Activated naive CD4-positive, alpha-beta T cell treated with anti-CD3 and anti-CD28 coated beads, Interleukin-2, amount 50 U/mL, for 16 hours (primary cell): ENCODE data around the gene PEDS1.
"Not testable (repeated sequence)": the region's sequence is repeated elsewhere in the genome, so short reads cannot be mapped to it uniquely, and the experiment has no call there.

ENCODE experiments used
- DNase-seq: peaks from one replicate; pipeline ENCODE4 v3.0.0-alpha.2; 2020

The PEDS1 gene

DNA sequence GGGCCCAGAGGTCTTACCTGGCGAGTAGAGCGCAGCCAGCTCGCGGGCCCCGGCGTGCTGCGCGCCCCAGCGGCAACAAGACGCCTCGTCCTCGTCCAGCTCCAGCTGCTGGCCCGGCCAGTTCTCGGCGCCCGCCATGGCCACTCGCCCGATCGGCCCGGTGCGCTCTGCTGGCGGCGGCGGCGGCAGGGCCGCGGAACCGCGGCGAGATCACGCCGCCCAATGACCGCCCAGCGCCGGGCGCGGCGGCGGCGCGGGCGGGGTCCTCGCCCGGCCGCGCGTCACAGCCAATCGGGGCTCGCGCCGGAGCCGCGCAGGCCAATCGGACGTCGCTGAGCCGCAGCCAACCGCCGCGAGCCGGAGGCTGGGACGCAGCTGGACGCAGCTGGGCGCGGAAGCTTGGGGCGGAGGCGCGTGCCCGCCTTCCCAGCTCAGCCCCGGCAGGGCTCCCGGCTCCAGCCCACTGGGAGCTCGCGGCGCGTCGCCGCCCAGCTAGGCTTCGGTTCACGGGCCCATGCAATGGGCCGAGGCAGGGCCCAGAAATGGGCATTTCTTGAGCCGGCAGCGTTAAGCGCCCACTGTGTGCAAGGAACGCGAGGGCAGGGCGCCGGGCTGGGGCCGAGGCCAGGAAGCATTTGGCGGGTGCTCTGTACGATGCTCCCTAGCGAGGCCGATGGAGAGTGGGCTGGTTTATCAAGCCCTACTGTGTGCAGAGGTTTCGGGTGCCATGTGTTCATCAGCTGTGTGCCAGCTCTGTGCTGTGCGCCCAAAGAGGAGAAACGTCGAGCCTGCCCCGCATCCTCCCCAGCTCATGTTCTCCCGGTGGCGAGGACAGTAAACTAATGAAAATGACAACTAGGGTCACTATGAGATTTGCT lies at the start of gene PEDS1:
Gene PEDS1 (minus strand): TSS at position 224 of the 878 bp plus-strand sequence. CDS start 86 bp downstream, at position 138.
- peak; percentile 83 for DNase-seq

DNA sequence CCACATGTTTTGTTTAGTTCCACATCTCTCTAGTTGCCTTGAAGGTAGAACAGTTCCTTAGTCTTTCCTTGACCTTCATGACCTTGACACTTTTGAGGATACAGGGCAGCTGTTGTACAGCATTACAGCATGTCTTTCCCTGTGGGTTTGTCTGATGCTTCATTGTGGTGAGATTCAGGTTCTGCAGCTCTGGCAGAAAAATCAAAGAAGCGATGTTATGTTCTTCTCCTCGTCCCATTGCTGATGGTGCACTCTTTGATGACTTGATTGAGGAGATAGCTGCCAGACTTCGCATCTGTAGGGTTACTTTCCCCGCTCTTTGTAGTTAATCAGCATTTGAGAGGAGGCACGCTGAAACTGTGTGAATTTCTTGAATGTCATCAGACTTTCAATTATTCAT lies 49.2 kb upstream of the PEDS1 start:
- DNase-seq, result no peak

DNA sequence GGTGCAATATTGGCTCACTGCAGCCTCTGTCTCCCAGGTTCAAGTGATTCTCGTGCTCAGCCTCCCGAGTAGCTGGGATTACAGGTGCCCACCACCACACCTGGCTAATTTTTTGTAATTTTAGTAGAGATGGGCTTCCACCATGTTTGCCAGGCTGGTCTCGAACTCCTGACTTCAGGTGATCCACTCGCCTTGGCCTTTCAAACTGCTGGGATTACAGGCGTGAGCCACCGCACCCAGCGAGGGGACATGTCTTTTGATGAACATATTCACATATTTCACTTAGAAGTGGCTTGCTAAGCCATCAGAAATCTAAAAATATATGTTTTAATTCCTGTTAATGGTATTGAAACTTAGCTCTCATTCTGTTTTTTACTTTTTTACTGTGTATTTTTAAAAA lies 48.2 kb upstream of the PEDS1 start:
- not testable (repeated sequence) for DNase-seq

DNA sequence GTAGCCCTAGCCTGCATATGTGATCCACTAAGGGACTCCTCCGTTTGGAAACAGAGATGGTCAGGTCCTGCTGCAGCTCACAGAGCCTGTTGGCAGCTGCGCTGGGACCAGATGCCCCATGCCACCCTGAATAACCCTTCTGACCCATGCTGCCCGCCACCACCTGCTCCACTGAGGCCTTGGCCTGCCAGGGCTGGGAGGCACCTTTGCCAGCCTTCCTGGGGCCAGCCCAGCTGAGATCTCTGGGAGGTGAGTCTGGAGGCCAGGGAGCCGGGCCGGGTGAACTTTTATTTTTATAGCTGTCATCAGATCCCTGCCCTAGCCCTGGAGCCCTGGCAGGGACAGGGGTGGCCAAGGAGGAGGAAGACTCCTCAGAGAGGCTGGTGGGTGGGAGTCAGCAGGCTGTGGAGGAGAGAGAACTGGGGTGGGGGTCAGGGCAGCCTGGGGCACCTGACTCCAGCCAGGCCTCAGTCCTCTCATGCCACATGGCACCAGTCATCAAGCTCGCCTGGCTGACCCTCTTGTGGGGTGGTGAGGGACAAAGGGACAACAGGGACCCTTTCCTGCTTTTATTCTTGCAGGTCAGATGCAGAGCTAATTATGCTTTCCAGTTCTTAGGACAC lies 47.1 kb upstream of the PEDS1 start:
- no peak for DNase-seq

DNA sequence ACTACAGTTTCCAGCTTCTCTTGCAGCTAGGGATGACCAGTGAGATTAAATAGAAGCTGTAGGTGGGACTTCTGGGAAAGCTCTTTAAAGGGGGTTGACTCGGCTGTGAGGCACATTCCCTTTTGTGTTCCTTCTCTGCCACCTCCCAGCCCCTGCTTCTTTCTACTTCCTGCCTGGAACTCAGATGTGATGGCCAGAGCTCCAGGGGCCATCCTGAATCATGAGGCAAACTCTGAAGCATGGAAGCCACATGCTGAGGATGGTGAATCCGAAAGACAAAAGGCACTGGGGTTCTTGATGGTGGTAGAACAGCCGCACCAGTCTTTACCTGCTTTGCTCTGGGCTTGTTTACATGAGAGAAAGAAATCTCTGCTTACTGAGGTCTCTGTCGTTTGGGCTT lies 46.2 kb upstream of the PEDS1 start:
- no peak for DNase-seq

DNA sequence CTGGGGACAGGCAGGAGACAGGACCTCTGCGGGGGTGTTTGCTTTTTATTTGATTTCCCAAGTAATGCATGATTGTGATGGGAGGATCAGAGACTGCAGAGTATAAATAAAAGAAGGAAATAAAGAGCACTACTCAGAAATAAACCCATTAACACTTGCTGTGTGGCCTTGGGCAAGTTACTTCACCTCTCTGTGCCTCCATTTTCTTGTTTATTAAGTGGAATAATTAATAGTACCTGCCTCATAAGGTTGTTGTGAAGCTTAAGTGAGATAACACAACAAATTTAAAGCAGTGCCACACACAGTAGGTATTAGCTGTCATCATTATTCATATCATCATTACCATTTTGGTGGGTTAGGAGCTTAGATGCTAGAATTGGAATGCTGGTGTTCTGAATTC lies 45.2 kb upstream of the PEDS1 start:
- no peak for DNase-seq

DNA sequence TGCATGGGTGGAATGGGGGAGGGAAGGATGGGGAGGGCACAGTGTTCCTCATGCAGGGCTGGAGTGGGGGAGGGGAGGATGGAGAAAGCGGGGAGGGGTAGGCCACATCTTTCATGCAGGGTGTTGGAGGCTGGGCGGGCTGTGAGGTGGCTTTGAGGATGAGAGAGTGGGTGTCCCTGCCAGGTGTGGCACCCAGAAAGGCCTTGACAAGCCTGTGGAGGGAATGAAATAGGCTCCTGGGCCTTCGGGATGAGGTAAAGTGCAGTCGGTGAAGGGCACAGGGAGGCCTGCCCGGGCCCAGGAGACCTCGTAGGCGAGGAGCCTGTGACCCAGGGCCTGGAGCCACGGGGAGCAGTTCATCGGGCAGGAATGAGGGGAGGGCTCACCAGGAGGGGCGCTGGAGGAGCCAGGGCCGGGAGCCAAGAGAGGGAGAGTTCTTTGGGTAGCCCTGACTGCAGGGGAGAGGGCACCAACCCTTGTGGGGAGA lies 44.7 kb upstream of the PEDS1 start:
- DNase-seq, result no peak

DNA sequence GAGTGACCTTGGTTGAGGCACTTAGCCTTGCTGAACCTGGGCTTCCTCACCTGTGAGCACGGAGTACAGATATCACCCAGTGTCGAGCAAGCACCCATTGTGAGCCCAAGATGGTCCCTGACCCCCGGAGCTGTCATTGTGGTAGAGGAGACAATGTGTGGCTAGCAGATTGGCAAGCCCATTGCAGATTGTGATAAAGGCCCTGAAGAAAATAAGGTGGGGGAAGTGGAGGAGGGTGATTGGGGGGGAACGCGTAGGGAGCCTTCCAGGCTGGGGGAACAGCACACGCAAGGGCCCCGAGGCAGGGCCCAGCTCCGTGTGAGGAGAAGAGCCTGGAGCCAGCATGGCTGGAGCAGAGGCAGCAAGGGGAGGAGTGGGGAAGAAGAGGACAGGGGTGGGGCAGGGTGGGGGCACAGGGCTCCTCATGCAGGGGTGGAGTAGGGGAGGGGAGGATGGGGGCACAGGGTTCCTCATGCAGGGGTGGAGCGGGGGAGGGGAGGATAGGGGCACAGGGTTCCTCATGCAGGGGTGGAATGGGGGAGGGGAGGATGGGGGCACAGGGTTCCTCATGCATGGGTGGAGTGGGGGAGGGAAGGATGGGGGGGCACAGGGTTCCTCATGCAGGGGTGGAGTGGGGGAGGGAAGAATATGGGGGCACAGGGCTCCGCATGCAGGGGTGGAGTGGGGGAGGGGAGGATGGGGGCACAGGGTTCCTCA lies 44.1 kb upstream of the PEDS1 start:
- DNase-seq, result no peak

DNA sequence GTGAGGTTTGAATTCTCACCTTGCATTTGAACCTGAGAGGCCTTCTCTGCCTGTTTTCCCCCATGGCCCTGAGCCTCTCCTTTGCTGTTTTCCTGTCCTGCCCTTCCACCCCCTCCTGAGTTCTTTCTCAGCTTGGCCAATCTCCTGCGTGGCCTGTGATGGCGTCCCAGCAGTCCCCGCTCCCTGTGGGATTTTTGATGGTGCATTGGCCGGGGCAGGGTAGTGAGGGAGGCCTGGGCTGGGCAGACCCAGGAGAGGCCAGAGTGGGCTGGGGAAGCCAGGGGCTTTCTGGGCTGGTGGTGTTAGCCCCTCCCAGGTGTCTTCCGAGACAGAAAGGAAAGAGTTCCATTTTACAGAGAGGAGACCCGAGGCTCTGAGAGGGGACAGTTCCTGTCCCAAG lies 43.4 kb upstream of the PEDS1 start:
- no peak for DNase-seq

DNA sequence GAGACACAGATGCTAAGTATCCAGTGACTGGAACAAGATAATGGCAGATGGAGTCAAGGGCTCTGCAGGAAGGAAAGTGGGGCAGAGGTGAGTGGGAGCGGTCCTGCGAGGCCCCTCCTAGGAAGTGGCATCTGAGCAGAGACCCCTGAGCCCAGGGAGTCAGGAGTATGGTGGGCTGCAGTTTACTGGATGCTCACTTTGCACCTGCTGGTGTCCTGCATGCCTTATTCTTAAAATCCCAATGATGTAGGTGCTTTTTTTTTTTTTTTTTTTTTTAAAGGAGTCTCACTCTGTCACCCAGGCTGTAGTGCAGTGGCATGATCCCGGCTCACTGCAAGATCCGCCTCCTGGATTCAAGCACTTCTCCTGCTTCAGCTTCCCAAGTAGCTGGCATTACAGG lies 42.7 kb upstream of the PEDS1 start:
- DNase-seq, result no peak

DNA sequence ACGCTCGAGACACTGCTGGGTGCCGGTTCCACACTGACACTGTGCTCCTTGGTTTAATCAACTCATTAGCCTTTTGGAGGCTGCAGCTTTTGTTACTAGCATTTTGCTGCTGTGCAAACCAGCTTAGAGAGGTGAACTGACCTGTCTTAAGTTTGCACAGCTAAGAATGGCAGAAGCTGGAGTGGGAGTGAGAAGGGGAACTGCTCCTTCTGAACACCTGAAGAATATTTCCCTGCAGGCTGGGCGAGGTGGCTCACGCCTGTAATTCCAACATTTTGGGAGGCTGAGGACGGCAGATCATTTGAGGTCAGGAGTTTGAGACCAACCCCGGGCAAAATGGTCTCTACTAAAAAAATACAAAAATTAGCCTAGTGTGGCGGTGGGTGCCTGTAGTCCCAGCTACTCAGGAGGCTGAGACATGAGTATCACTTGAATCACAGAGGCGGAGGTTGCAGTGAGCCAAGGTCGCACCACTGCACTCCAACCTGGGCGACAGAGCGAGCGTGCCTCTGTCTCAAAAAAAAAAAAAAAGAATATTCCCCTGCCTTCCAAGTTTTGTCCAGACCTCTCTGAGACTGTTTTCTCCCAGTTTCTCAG lies 42.1 kb upstream of the PEDS1 start:
- no peak for DNase-seq

DNA sequence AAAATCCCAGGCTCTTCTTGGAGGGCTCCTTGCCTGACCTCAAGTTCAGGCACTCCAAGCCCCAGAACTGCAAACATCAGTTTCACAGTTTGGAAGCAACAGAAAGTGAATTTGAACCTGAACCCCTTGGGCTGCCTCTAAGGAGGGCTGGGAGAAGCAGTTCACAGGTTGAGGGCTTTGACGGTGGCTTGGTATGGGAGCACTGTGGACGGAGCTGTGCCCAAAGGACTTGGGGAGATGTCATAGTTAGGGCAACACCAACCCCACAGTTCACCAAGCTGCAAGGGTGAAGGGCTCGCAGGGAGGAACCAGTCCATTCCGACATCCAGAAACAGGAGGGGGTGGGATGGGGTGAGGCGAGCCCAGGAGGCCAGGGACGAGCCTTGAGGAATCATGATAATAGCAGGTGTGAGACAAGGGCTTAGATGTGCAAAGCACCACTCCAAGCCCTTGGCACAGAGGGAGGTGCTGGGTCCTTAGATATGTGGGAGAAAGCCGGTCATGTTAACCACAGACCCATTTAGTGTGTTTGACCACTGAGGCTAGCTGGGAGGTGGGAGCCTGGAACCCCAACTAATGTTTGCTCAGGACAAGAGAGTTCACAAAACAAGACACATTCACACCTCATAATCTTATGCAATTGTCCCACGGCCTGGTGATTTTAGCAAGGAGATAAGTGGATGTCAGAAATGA lies 41.5 kb upstream of the PEDS1 start:
- DNase-seq, result no peak

DNA sequence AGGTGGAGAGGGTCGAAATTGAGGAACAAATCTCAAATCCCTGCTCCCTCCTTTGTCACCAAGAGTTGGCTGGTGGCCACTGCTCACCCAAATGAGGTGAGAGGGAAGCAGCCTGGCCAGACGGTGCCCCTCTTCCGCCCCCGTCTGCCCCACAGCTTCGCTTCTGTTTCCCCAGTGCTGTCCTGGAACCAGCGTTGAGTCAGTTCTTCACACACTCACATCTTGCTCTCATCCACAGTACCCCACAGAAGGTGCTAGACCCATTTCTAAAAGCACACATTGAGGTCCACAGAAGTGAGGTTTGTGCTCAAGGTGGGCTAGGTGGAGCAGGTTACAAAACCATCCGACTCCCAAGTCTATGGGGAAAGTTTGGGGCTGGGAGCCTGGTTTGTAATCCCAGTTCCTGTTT lies 40.9 kb upstream of the PEDS1 start:
- DNase-seq, result no peak

DNA sequence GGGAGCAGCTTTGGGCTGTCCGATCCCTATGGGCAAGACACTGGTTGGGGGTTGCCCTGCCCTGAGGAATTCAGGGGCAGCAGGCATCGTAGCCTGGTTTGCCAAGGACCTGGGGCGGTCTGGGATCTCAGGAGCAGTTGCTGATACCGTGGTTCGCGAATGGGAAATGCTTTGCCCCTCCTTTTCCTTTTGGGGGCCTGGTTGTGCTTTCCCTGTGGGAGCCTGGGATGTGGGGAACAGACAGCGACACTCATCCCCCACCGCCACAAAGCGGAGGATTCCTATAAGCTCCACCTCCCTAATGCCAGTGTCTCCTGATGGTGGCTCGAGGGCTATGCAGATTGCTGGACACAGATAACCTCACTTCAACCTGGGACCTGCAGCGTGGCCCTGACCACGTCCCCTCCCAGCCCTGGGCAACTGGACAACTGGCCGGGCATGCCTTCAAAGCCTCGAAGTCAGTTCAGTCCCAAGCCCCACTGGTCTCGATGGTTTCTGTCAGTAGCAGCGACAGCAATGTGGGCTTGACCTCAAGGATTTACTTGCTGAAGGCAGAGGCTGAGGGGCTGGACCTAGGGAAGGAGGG lies 40.4 kb upstream of the PEDS1 start:
- no peak for DNase-seq

DNA sequence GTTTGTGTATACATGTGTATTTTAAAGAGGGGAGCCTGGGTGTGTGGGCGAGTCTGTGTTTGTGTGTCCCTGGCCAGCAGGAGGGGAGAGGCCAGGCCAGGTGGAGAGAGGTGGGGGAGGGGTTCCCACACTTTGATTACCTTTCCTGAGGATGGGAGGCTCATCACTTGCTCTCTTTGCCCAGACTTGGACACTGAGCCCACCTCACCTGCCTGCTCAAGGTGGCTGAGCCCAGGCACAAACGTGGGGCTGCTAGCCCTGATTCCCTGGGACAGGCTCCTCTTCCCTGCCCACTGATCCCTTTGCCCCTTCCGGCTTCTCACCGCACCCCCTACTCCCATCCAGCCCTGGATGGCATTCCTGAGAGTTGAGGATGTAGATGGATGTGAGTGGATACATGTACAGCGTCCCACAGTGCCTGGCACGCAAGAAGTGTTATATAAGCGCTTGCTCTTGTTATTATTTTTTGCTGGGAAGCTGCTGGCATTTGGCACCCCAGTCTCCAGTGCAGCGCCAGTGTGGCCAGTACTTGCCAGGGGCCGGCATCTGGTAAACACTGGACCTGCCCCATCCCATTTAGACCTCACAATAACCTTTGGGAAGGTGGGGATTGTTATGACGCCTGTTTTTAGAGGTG lies 39.8 kb upstream of the PEDS1 start:
- DNase-seq, result no peak

DNA sequence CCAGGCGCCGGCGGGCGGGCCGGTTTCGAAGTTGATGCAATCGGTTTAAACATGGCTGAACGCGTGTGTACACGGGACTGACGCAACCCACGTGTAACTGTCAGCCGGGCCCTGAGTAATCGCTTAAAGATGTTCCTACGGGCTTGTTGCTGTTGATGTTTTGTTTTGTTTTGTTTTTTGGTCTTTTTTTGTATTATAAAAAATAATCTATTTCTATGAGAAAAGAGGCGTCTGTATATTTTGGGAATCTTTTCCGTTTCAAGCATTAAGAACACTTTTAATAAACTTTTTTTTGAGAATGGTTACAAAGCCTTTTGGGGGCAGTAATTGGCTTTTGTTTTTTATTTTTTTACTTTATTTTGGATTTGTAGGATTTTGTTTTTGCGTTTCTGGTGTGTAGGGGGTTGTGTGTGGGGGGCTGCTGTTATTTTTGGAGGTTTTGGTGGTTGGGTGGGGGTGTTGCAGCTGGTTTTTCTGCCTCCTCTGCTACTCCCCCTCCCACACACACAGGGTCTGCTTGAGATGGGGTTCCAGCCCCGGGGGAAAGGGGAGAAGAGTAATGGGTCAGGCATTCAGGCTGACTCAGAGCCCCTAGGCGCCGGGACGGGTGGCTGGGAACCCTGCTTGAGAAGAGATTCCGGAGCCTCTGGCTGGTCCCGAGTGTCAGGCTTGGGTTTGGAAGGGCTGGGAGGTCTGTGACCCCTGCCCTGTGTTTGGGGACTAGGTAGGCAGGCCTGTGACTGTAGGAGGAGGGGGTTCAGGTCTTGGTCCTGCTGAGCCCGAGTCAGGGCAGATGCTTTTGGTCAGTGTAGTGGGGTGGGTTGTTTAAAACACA lies 39.1 kb upstream of the PEDS1 start:
- peak; percentile 89 for DNase-seq

DNA sequence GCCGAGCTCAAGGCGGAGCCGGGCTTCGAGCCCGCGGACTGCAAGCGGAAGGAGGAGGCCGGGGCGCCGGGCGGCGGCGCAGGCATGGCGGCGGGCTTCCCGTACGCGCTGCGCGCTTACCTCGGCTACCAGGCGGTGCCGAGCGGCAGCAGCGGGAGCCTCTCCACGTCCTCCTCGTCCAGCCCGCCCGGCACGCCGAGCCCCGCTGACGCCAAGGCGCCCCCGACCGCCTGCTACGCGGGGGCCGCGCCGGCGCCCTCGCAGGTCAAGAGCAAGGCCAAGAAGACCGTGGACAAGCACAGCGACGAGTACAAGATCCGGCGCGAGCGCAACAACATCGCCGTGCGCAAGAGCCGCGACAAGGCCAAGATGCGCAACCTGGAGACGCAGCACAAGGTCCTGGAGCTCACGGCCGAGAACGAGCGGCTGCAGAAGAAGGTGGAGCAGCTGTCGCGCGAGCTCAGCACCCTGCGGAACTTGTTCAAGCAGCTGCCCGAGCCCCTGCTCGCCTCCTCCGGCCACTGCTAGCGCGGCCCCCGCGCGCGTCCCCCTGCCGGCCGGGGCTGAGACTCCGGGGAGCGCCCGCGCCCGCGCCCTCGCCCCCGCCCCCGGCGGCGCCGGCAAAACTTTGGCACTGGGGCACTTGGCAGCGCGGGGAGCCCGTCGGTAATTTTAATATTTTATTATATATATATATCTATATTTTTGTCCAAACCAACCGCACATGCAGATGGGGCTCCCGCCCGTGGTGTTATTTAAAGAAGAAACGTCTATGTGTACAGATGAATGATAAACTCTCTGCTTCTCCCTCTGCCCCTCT lies 38.2 kb upstream of the PEDS1 start:
- DNase-seq, result peak; percentile 69

DNA sequence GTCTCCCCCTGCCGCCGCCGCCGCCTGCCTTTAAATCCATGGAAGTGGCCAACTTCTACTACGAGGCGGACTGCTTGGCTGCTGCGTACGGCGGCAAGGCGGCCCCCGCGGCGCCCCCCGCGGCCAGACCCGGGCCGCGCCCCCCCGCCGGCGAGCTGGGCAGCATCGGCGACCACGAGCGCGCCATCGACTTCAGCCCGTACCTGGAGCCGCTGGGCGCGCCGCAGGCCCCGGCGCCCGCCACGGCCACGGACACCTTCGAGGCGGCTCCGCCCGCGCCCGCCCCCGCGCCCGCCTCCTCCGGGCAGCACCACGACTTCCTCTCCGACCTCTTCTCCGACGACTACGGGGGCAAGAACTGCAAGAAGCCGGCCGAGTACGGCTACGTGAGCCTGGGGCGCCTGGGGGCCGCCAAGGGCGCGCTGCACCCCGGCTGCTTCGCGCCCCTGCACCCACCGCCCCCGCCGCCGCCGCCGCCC lies 37.6 kb upstream of the PEDS1 start:
- peak; percentile 70 for DNase-seq

DNA sequence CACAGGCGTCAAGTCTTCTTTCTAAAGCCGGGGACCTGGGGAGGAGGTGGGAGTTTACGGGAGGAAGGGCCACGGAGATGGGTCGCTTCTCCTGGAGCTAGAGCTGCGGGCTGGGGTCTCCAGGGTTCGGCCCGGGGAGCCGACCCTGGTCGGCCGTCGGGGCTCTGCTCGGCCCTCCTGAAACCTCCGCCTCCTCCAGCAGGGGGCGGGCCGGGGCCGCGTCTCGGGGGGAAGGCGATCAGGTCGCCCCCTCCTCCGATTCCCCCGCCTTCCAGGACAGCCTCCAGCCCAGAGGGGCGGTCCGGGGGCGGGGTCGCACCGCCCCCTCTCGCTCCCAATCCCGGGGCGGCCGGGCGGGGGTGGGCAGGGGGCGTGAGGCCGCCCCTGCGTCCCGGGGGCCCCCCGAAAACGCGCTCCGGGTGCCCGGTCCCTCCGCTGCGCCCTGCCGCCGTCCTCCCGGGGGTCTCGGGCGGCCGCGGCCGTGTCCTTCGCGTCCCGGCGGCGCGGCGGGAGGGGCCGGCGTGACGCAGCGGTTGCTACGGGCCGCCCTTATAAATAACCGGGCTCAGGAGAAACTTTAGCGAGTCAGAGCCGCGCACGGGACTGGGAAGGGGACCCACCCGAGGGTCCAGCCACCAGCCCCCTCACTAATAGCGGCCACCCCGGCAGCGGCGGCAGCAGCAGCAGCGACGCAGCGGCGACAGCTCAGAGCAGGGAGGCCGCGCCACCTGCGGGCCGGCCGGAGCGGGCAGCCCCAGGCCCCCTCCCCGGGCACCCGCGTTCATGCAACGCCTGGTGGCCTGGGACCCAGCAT lies 36.9 kb upstream of the PEDS1 start, which contains the start of gene CEBPB:
Gene CEBPB (plus strand): TSS at position 580 of the 814 bp plus-strand sequence. CDS start 204 bp downstream, at position 784.
- peak; percentile 86 for DNase-seq
